HCT116 (cell line): Measurements from ENCODE around the gene GTPBP1. TPM values are rescaled to one million over a fixed set of nuclear protein-coding genes. Genes with fewer than 3 reads are reported as not detected.

Experiments
- ATAC-seq: fragments of 200-7000 bp; cut with Tn5 transposase; 2 replicates; pipeline ENCODE4 v1.9.1; 2020; ENCODE audit warnings: mild to moderate bottlenecking, moderate library complexity
- BruUV-seq: library from RNA; stranded (reverse); fragments of 400-500 nt; replicated peaks from 2 replicates; lab custom pipeline; 2021; lab: Mats Ljungman, UMichigan
- CTCF ChIA-PET: fragments of 300-600 bp; sonication (Branson Sonifier 250); formaldehyde crosslinking; loops from one replicate; lab custom pipeline; 2021; ENCODE audit warnings: antibody characterized with exemption; lab: Charles Lee
- POLR2A ChIA-PET: fragments of 300-600, 350-600 bp; sonication (Branson Sonifier 250); formaldehyde crosslinking; loops from one replicate; lab custom pipeline; 2021; ENCODE audit warnings: antibody characterized with exemption; lab: Charles Lee
- RAD21 ChIA-PET, 2 experiments: fragments of 300-600 bp; sonication (Branson Sonifier 250); formaldehyde crosslinking; loops; one replicate each; lab custom pipeline; 2023; ENCODE audit warnings: low total read pairs in 2 of 2; ENCODE audit not compliant: uncharacterized antibody in 2 of 2, unreplicated experiment in 2 of 2, low non-redundant PET in 1 of 2; lab: Charles Lee
- DNase-seq: peaks from one replicate; pipeline ENCODE4 v3.0.0-alpha.2; 2010; ENCODE audit warnings: low read depth, low spot score
- H2AFZ ChIP-seq: fragments of 200-600 bp; shearing (Covaris generic), sonication (generic); 2 replicates; pipeline ENCODE4 v1.6.1; 2017; ENCODE audit warnings: low read depth, mixed run types, mixed read lengths, antibody characterized with exemption, low read length; ENCODE audit not compliant: poor library complexity, severe bottlenecking
- H3K27ac ChIP-seq: 2 replicates; pipeline ENCODE4 v1.5.1; 2012; ENCODE audit warnings: low read depth, low read length
- H3K27me3 ChIP-seq: fragments of 200-600 bp; sonication (generic); 2 replicates; pipeline ENCODE4 v1.6.1; 2016; ENCODE audit warnings: mixed run types, low read length, mixed read lengths; ENCODE audit not compliant: insufficient read depth
- H3K36me3 ChIP-seq, 2 experiments: fragments of 200-500 bp in 1 of 2; fragments of 200-600 bp in 1 of 2; sonication (Bioruptor generic) in 1 of 2; sonication (generic) in 1 of 2; 2 replicates each; pipeline versions ENCODE4 v1.5.1 to v1.6.1; 2014 to 2016; ENCODE audit warnings: low read length in 2 of 2, inconsistent platforms in 1 of 2, mixed read lengths in 1 of 2, mixed run types in 1 of 2; ENCODE audit not compliant: insufficient read depth in 2 of 2, control insufficient read depth in 1 of 2
- H3K4me1 ChIP-seq, 2 experiments: fragments of 200-600 bp in 1 of 2; sonication (generic) in 1 of 2; 2 replicates each; pipeline versions ENCODE4 v1.5.1 to v1.6.1; 2012 to 2017; ENCODE audit warnings: low read length in 2 of 2, inconsistent platforms in 1 of 2, mild to moderate bottlenecking in 1 of 2, mixed read lengths in 1 of 2, mixed run types in 1 of 2, moderate library complexity in 1 of 2; ENCODE audit not compliant: insufficient read depth in 2 of 2, control insufficient read depth in 1 of 2
- H3K4me2 ChIP-seq: fragments of 200-600 bp; sonication (generic); 2 replicates; pipeline ENCODE4 v1.6.1; 2017; ENCODE audit warnings: mixed run types, low read length, mixed read lengths
- H3K4me3 ChIP-seq, 2 experiments: fragments of 200-600 bp in 1 of 2; sonication (generic) in 1 of 2; replicated peaks in 1 of 2; 2 replicates each; pipeline ENCODE4 v1.5.1; 2011 to 2016; ENCODE audit warnings: low read length in 2 of 2, control low read depth in 1 of 2, low read depth in 1 of 2, mild to moderate bottlenecking in 1 of 2, mixed read lengths in 1 of 2, mixed run types in 1 of 2
- H3K79me2 ChIP-seq: fragments of 200-600 bp; sonication (generic); 2 replicates; pipeline ENCODE4 v1.6.1; 2017; ENCODE audit warnings: mild to moderate bottlenecking, mixed run types, low read length, moderate library complexity, mixed read lengths; ENCODE audit not compliant: insufficient read depth
- H3K9ac ChIP-seq: fragments of 200-600 bp; sonication (generic); 2 replicates; pipeline ENCODE4 v1.6.1; 2016; ENCODE audit warnings: low read length, mixed read lengths
- H3K9me2 ChIP-seq: fragments of 200-600 bp; sonication (generic), shearing (Covaris generic); 2 replicates; pipeline ENCODE4 v1.6.1; 2017; ENCODE audit warnings: mixed run types, mild to moderate bottlenecking, moderate library complexity; ENCODE audit not compliant: insufficient read depth
- H3K9me3 ChIP-seq, 2 experiments: fragments of 200-500 bp in 1 of 2; fragments of 200-600 bp in 1 of 2; sonication (Bioruptor generic) in 1 of 2; sonication (generic) in 1 of 2; 2 replicates each; pipeline ENCODE4 v1.6.1; 2014 to 2017; ENCODE audit warnings: low read length in 2 of 2, mixed read lengths in 2 of 2, inconsistent platforms in 1 of 2, low read depth in 1 of 2, mild to moderate bottlenecking in 1 of 2, mixed run types in 1 of 2, moderate library complexity in 1 of 2; ENCODE audit not compliant: control insufficient read depth in 1 of 2, insufficient read depth in 1 of 2
- H4K20me1 ChIP-seq: fragments of 200-600 bp; sonication (generic), shearing (Covaris generic); 2 replicates; pipeline ENCODE4 v1.6.1; 2017; ENCODE audit warnings: mixed run types, mild to moderate bottlenecking, moderate library complexity; ENCODE audit not compliant: insufficient read depth
- CBX3 ChIP-seq: IDR thresholded peaks from 2 replicates; pipeline ENCODE4 v1.6.1; 2012; ENCODE audit warnings: low read depth
- CEBPB ChIP-seq: IDR thresholded peaks from 2 replicates; pipeline ENCODE4 v1.6.1; 2012; ENCODE audit warnings: low read depth
- EGR1 ChIP-seq: IDR thresholded peaks from 2 replicates; pipeline ENCODE4 v1.6.1; 2012; ENCODE audit warnings: low read depth
- ELF1 ChIP-seq: IDR thresholded peaks from 2 replicates; pipeline ENCODE4 v1.6.1; 2012; ENCODE audit warnings: low read depth, borderline replicate concordance
- EZH2 ChIP-seq: fragments of 200-600 bp; sonication (generic); IDR thresholded peaks from 2 replicates; pipeline ENCODE4 v1.6.1; 2017; ENCODE audit warnings: antibody characterized with exemption, mixed run types
- FOSL1 ChIP-seq: IDR thresholded peaks from 2 replicates; pipeline ENCODE4 v1.6.1; 2012; ENCODE audit warnings: low read depth
- JUND ChIP-seq: IDR thresholded peaks from 2 replicates; pipeline ENCODE4 v1.6.1; 2012
- SIN3A ChIP-seq: IDR thresholded peaks from 2 replicates; pipeline ENCODE4 v1.6.1; 2012; ENCODE audit warnings: low read depth
- SRF ChIP-seq: IDR thresholded peaks from 2 replicates; pipeline ENCODE4 v1.6.1; 2012; ENCODE audit warnings: low read depth
- TCF7L2 ChIP-seq: IDR thresholded peaks from 2 replicates; pipeline ENCODE4 v1.7.0; 2011; ENCODE audit warnings: borderline replicate concordance, inconsistent platforms; ENCODE audit not compliant: insufficient read depth, insufficient read length; ENCODE audit errors: extremely low read depth
- YY1 ChIP-seq: IDR thresholded peaks from 2 replicates; pipeline ENCODE4 v1.6.1; 2011; ENCODE audit warnings: low read length, low read depth, moderate library complexity, mild to moderate bottlenecking; ENCODE audit not compliant: insufficient replicate concordance; ENCODE audit errors: extremely low read depth
- ZFX ChIP-seq: fragments of 450-650 bp; IDR thresholded peaks from 2 replicates; pipeline ENCODE4 v1.6.1; 2017
- ZNF274 ChIP-seq: fragments of 200-500 bp; sonication (Bioruptor generic); IDR thresholded peaks from 2 replicates; pipeline ENCODE4 v1.6.1; 2014; ENCODE audit warnings: mild to moderate bottlenecking, low read depth, low read length, inconsistent platforms
- intact Hi-C: fragments of 100-400 bp; cut with micrococcal nuclease; formaldehyde crosslinking; loops from 2 replicates; pipeline ENCODE4 v1.10.0; 2022
- total RNA-seq: library from RNA; stranded (reverse); gene quantifications from one replicate; pipeline ENCODE4 v1.2.1, GENCODE V29; 2021; ENCODE audit not compliant: unreplicated experiment
- TF ChIP-seq, protein P1 (sequence below): IDR thresholded peaks from 2 replicates; pipeline ENCODE4 v1.6.1; 2012; ENCODE audit warnings: low read depth
- TF ChIP-seq, protein P2 (sequence below), 3 experiments: fragments of 200-600 bp in 1 of 3; sonication (generic) in 1 of 3; IDR thresholded peaks in 2 of 3; conservative IDR thresholded peaks in 1 of 3; 2 replicates each; pipeline ENCODE4 v1.5.1; 2012 to 2017; ENCODE audit warnings: low read depth in 2 of 3, low read length in 2 of 3, antibody characterized with exemption in 1 of 3, borderline replicate concordance in 1 of 3, control low read depth in 1 of 3, mild to moderate bottlenecking in 1 of 3, mixed read lengths in 1 of 3, mixed run types in 1 of 3, moderate library complexity in 1 of 3; ENCODE audit not compliant: insufficient read depth in 1 of 3
- TF ChIP-seq, protein P3 (sequence below): IDR thresholded peaks from 2 replicates; pipeline ENCODE4 v1.6.1; 2012
- TF ChIP-seq, protein P4 (sequence below): IDR thresholded peaks from 2 replicates; pipeline ENCODE4 v1.6.1; 2012

Gene GTPBP1
- total RNA-seq, 1 experiment from 2014 or later: 48.2 TPM

DNA sequence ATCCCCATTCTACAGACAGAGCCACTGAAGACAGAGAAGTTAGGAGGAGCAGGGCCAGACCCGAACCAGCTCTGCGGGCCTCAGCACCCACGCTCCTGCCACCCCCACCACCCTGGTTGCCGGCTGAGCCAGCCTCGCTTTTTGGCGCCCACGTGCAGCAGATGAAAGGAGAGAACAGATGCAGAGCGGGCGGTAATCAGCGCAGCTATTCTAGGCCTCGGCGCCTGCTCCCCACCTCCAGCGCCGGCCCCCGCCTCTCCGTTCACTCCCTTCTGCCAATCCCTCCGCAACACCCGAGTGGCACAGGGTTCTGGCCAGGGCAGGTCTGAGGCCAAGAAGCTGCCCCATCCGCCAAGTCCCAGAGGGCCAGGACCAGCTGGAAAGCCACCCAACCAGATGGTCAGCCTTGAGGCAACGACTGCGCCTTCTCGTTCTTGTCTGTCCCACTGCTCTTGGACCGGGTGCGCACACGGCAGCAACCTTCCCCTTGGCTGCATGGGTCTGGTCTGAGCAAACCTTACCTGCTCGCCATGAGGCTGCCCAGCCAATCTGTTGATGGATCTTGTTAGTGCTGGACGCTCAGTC lies 71.4 kb downstream of the GTPBP1 start:
- BruUV-seq: no TSS peak
- H3K27ac ChIP-seq: no peak overlapping the region

DNA sequence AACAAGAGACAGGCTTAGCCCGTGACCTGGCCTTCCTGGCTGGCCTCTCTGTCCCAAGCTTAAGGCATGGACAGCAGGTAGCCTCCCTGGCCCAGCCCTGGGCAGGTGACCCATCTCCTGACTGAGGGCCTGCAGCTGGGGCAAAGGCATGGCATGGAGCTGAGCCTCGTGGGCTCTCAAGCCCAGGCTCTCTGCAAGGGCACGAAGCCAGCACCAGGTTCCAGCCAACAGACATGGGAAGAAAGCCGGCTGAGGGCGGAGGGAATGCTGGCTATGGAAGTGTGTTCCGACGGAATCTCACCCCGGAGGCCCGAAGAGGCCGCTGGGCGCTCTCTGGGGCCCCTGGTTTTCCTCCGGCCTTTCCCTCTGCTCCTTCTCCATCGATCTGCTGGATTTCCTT lies 75.3 kb downstream of the GTPBP1 start:
- DNase-seq: no peak
- CTCF ChIA-PET: interaction anchor here (0.7 kb wide), 1 partner anchor 12 kb away, joined by 3 read pairs; no protein-coding TSS in a partner anchor
- H3K4me2 ChIP-seq: no peak overlapping the region
- no peak overlapping the region for H3K4me3 ChIP-seq
- H3K9me3 ChIP-seq: no peaks in the 10 kb centered on the region
- no peaks in the 10 kb centered on the region for H3K4me1 ChIP-seq
- no peaks in the 10 kb centered on the region for H4K20me1 ChIP-seq
- no peak overlapping the region for H3K27ac ChIP-seq
- H3K79me2 ChIP-seq: no peaks in the 10 kb centered on the region
- RAD21 ChIA-PET: no interaction called here
- H3K9ac ChIP-seq: no peak overlapping the region
- BruUV-seq: no TSS peak
- H3K9me2 ChIP-seq: no peaks in the 10 kb centered on the region
- no peaks in the 10 kb centered on the region for H3K27me3 ChIP-seq
- H2AFZ ChIP-seq: no peak overlapping the region
- ATAC-seq: no peak
- H3K36me3 ChIP-seq: no peaks in the 10 kb centered on the region
- POLR2A ChIA-PET: no interaction called here
- intact Hi-C loops: no loop called here
- TF ChIP-seq, protein P1, sequence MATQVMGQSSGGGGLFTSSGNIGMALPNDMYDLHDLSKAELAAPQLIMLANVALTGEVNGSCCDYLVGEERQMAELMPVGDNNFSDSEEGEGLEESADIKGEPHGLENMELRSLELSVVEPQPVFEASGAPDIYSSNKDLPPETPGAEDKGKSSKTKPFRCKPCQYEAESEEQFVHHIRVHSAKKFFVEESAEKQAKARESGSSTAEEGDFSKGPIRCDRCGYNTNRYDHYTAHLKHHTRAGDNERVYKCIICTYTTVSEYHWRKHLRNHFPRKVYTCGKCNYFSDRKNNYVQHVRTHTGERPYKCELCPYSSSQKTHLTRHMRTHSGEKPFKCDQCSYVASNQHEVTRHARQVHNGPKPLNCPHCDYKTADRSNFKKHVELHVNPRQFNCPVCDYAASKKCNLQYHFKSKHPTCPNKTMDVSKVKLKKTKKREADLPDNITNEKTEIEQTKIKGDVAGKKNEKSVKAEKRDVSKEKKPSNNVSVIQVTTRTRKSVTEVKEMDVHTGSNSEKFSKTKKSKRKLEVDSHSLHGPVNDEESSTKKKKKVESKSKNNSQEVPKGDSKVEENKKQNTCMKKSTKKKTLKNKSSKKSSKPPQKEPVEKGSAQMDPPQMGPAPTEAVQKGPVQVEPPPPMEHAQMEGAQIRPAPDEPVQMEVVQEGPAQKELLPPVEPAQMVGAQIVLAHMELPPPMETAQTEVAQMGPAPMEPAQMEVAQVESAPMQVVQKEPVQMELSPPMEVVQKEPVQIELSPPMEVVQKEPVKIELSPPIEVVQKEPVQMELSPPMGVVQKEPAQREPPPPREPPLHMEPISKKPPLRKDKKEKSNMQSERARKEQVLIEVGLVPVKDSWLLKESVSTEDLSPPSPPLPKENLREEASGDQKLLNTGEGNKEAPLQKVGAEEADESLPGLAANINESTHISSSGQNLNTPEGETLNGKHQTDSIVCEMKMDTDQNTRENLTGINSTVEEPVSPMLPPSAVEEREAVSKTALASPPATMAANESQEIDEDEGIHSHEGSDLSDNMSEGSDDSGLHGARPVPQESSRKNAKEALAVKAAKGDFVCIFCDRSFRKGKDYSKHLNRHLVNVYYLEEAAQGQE: no peak
- TF ChIP-seq ZNF274 (no peak), ELF1 (no peak), ZFX (no peak), FOSL1 (no peak), EGR1 (no peak), SRF (no peak), TCF7L2 (no peak), JUND (no peak), EZH2 (no peak)
- TF ChIP-seq, protein P2, sequence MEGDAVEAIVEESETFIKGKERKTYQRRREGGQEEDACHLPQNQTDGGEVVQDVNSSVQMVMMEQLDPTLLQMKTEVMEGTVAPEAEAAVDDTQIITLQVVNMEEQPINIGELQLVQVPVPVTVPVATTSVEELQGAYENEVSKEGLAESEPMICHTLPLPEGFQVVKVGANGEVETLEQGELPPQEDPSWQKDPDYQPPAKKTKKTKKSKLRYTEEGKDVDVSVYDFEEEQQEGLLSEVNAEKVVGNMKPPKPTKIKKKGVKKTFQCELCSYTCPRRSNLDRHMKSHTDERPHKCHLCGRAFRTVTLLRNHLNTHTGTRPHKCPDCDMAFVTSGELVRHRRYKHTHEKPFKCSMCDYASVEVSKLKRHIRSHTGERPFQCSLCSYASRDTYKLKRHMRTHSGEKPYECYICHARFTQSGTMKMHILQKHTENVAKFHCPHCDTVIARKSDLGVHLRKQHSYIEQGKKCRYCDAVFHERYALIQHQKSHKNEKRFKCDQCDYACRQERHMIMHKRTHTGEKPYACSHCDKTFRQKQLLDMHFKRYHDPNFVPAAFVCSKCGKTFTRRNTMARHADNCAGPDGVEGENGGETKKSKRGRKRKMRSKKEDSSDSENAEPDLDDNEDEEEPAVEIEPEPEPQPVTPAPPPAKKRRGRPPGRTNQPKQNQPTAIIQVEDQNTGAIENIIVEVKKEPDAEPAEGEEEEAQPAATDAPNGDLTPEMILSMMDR (IDR thresholded peaks at IDR 0.05 in 2 of 3, conservative IDR thresholded peaks at IDR 0.05 in 1 of 3; ENCODE audit: borderline replicate concordance in 1 of 3, insufficient read depth in 1 of 3, low read depth in 2 of 3, low read length in 2 of 3): no peak
- TF ChIP-seq, protein P3, sequence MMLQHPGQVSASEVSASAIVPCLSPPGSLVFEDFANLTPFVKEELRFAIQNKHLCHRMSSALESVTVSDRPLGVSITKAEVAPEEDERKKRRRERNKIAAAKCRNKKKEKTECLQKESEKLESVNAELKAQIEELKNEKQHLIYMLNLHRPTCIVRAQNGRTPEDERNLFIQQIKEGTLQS: no peak

More for the DNA sequence above, 71.4 kb downstream of the GTPBP1 start:
- DNase-seq: no peak
- H3K36me3 ChIP-seq: no peaks in the 10 kb centered on the region
- intact Hi-C loops: no loop called here
- ChIA-PET RAD21 (no interaction called here), CTCF (interaction anchor here (0.9 kb wide), 1 partner anchor 11 kb away, joined by 3 read pairs; no protein-coding TSS in a partner anchor)
- TF ChIP-seq, protein P4, sequence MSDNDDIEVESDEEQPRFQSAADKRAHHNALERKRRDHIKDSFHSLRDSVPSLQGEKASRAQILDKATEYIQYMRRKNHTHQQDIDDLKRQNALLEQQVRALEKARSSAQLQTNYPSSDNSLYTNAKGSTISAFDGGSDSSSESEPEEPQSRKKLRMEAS: no peak
- no peak for TF ChIP-seq SIN3A
- no peak for TF ChIP-seq CBX3
- no peak for TF ChIP-seq ZNF274
- no peak for TF ChIP-seq CEBPB
- TF ChIP-seq EZH2: no peak
- TF ChIP-seq ZFX: no peak
- no peak for TF ChIP-seq YY1
- TF ChIP-seq, all 23 proteins: peak for 0
- POLR2A ChIA-PET: no interaction called here
- Histone ChIP-seq H3K9me3 (no peaks in the 10 kb centered on the region), H3K27me3 (no peaks in the 10 kb centered on the region), H2AFZ (no peak overlapping the region), H3K4me2 (no peak overlapping the region), H3K9ac (no peak overlapping the region), H3K79me2 (no peaks in the 10 kb centered on the region), H3K9me2 (no peaks in the 10 kb centered on the region), H3K4me1 (no peaks in the 10 kb centered on the region), H3K4me3 (no peak overlapping the region), H4K20me1 (no peaks in the 10 kb centered on the region)
- no peak for ATAC-seq
